Stimulated activated naive B cell treated with anti-CD40 and anti-IgM and Interleukin-4, amounts not matched to agents 10 μg/mL and 1 μg/mL and 100 μg/mL, for 72 hours (primary cell): ENCODE results near the gene COL8A2.

Source experiments
- ATAC-seq, 2 donors: fragments of 150-1000 bp; cut with Tn5 transposase; replicated peaks; 2 replicates each; pipeline ENCODE4 v1.10.0; 2021; ENCODE audit warnings: moderate library complexity in 1 of 2
- DNase-seq: peaks from one replicate; pipeline ENCODE4 v3.0.0; 2021
- H3K27ac Mint-ChIP-seq: one replicate; pipeline ENCODE4 v1.8.0; 2022; ENCODE audit warnings: mild to moderate bottlenecking, mixed read lengths
- H3K27me3 Mint-ChIP-seq, 2 donors: one replicate each; pipeline ENCODE4 v1.8.0; 2022; ENCODE audit warnings: mixed read lengths in 2 of 2
- H3K36me3 Mint-ChIP-seq, 2 donors: one replicate each; pipeline ENCODE4 v1.8.0; 2022; ENCODE audit warnings: mixed read lengths in 2 of 2, mild to moderate bottlenecking in 1 of 2
- H3K4me1 Mint-ChIP-seq, 2 donors: one replicate each; pipeline ENCODE4 v1.8.0; 2022; ENCODE audit warnings: mixed read lengths in 2 of 2, mild to moderate bottlenecking in 1 of 2
- H3K4me3 Mint-ChIP-seq, 2 donors: one replicate each; pipeline ENCODE4 v1.8.0; 2022; ENCODE audit warnings: mild to moderate bottlenecking in 2 of 2, mixed read lengths in 2 of 2, moderate library complexity in 1 of 2
- H3K9me3 Mint-ChIP-seq, 2 donors: one replicate each; pipeline ENCODE4 v1.8.0; 2022; ENCODE audit warnings: mixed read lengths in 2 of 2, mild to moderate bottlenecking in 1 of 2

COL8A2 gene

DNA sequence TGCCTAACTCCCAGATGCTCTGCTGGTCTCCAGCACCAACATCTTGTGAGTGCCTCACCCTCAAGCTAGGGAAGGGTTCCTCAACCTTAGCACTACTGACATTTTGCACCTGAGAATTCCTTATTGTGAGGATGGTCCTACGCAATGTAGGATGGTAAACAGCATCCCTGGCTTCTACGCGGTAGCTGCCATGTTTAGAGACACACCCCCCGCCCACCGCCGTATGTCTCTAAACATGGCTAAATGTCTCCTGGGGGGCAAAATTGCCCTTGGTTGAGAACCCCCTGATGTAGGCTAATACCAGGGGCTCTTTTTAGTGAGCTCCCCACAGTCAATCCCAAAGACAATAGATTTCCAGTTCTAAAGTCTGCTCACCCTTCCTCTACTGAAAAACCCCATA, 28.5 kb upstream of the COL8A2 start:
- no peaks in the 10 kb centered on the region for H3K27me3 Mint-ChIP-seq
- H3K27ac Mint-ChIP-seq, result peak overlapping the region; percentile 71
- DNase-seq (no peak), ATAC-seq (no peak)
- H3K9me3 Mint-ChIP-seq, result no peaks in the 10 kb centered on the region
- peaks cover 8 to 10% of the 10 kb centered on the region in 2 donors for H3K36me3 Mint-ChIP-seq
- H3K4me1 Mint-ChIP-seq, result peaks cover 53 to 77% of the 10 kb centered on the region in 2 donors
- H3K4me3 Mint-ChIP-seq, result no peak overlapping the region

DNA sequence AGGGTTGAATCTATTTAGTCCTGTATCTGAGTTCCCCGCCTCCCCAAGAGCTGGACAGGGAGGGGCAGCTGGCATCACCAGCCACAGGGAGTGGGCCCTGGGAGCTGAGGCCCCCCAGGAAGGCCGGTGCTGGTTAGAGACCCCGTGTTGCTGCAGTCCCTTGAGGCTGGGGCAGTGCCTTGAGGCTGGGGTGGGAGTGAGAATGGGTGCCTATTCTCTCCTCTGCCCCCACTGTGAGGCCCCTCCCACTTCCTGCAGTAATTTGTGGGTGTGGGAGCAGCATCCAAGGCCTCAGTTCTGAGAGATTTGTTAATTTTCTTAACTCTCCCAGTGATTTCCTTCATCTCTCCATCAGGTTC, 26.8 kb upstream of the COL8A2 start:
- Mint-ChIP-seq H3K27ac (peak overlapping the region; percentile 83), H3K36me3 (peaks cover 9% of the 10 kb centered on the region in 2 donors), H3K9me3 (no peaks in the 10 kb centered on the region), H3K4me1 (peaks cover 48 to 75% of the 10 kb centered on the region in 2 donors), H3K4me3 (peak overlapping the region; percentile 19 to 32), H3K27me3 (no peaks in the 10 kb centered on the region)
- ATAC-seq (no peak), DNase-seq (no peak)

DNA sequence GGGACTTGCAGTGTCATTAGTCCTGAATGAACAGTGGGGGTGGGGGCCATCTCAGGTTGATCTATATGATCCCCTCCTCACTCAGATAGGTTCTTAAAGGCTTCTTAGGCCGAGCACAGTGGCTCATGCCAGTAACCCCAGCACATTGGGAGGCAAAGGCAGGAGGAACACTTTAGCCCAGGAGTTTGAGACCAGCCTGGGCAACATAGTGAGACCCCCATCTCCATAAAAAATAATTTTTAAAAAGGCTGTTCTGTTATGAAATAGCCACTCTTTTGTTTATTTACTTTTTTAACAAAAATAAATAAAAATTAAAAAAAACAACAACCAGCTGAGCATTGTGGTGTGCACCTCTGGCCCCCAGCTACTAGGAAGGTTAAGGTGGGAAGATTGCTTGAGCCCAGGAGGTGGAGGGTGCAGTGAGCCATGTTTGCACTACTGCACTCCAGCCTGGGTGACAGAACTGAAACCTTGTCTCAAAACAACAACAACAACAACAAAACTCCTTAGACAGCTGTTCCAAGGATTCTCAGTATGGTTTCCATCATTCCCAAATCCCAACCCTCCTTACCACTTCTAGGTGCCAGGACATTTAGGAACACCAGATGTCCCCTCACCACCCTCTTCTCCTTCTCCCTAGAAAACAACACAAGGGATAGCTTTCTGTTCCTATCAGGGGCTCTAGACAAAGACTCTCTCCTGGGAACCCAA, 26.3 kb upstream of the COL8A2 start:
- H3K27ac Mint-ChIP-seq, result peak overlapping the region; percentile 99
- H3K9me3 Mint-ChIP-seq, result no peaks in the 10 kb centered on the region
- ATAC-seq (no peak), DNase-seq (no peak)
- H3K4me1 Mint-ChIP-seq, result peaks cover 49 to 75% of the 10 kb centered on the region in 2 donors
- H3K4me3 Mint-ChIP-seq, result peak overlapping the region; percentile 99 to 100
- H3K27me3 Mint-ChIP-seq, result no peaks in the 10 kb centered on the region
- peaks cover 9 to 11% of the 10 kb centered on the region in 2 donors for H3K36me3 Mint-ChIP-seq

DNA sequence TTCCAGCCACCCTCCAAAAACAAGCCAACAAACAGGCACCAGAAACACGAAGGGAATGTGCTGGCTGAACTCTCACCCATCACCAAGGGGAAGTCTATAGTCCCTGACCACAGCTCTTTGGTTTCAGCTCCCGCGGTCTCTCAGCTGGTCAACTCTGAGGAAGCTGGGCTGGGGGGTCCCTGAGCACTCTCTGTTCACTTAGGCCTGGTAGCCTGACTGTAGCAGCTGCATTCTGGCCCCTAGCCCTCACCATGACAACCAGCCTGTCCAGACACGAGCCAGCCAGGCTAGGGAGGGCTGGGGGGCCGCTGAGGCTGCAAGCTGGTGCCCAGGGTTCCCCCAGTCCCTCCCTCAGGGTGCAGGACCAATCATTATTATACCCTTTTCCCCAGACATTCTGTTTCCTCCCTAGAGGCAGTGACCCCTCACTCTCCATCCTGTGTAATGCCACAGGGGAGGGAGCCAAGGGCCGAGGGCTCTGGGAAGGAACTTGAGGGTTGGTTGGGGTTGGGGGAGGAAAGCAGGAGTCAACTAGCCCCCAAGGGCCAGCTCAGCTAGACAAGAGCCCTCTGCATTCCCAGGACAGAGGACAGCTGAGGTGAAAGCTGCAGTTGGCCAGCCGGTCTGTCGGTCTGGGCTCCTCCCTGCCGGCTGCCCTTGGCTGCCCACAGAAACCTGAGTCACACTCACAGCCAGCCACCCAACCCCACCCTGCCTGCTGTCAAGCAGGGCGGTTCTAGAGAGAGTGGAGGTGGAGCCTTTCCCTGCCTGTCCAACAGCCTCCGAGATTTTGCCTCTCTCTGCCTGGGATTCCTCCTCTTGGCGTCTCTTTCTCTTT, 25.5 kb upstream of the COL8A2 start:
- ATAC-seq, result peak; percentile 67 to 69
- Mint-ChIP-seq H3K36me3 (peaks cover 9 to 11% of the 10 kb centered on the region in 2 donors), H3K9me3 (no peaks in the 10 kb centered on the region), H3K27ac (peak overlapping the region; percentile 99), H3K27me3 (no peaks in the 10 kb centered on the region), H3K4me1 (peaks cover 49 to 74% of the 10 kb centered on the region in 2 donors), H3K4me3 (peak overlapping the region; percentile 99 to 100)
- peak; percentile 79 for DNase-seq

DNA sequence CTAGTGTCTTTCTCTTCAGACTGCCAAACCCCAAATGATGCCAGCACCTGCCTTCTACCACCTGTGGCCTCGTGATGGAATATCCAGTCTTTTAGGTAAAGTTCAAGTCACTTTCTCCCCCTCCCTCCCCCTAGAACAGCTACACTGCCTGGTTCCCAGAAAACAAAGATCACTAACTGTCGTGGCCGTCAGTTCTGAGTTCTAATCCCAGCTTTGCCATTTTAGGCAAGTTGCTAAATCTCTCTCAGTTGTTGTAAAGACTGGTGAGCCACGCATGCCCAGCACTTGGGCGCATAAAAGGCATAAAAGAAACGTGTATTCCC, 24.9 kb upstream of the COL8A2 start:
- Mint-ChIP-seq H3K4me3 (peak overlapping the region; percentile 99 to 100), H3K36me3 (peaks cover 9 to 11% of the 10 kb centered on the region in 2 donors), H3K27me3 (no peaks in the 10 kb centered on the region), H3K27ac (peak overlapping the region; percentile 99), H3K9me3 (no peaks in the 10 kb centered on the region), H3K4me1 (peaks cover 47 to 69% of the 10 kb centered on the region in 2 donors)
- DNase-seq, result no peak
- ATAC-seq, result no peak

DNA sequence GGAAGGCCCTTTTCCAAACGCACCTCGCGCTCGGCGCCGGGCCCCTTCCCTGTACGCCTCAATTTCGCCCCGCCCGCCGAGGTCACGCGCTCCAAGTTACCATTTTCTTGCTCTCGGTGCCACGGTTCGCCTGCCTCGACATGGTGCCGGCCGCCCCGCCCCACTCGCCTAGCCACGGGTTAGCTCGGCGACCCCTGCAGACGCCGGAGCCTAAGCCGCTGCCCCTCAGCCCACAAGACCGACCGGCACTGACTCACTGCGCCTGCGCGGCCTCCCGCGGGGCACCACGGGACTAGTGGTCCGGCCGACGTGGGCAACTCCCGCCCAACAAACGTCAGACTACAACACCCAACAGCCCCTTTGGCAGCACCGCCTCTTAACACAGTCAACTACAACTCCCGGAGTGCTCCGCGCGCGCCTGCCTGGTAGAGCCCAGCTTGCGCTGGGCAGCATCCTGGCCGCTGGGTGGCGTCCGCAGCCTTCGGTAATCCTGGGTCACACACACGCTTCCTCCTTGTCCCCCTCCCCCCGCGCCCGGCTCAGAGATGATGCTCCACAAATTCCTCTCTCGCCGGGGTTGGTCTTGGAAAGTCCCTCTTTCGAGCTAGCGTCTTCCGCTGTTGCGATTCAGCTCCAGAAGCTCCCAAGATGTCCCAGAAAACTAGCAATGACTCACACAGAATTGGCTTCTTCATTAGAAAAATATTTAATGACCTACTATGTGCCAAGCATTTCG, 24.4 kb upstream of the COL8A2 start, which contains the start of gene TRAPPC3:
Gene TRAPPC3, minus strand, starts transcription at position 250 of the 736 bp plus-strand sequence. Its CDS starts 108 bp downstream, at position 142.
- Mint-ChIP-seq H3K27me3 (no peaks in the 10 kb centered on the region), H3K9me3 (no peaks in the 10 kb centered on the region), H3K27ac (peak within 1 kb of the TSS; percentile 99), H3K4me1 (peaks cover 45 to 63% of the 10 kb centered on the region in 2 donors), H3K4me3 (peak within 1 kb of the TSS; percentile 99 to 100), H3K36me3 (peaks cover 9 to 11% of the 10 kb centered on the region in 2 donors)
- ATAC-seq (peak; percentile 91 to 94), DNase-seq (peak; percentile 99)

DNA sequence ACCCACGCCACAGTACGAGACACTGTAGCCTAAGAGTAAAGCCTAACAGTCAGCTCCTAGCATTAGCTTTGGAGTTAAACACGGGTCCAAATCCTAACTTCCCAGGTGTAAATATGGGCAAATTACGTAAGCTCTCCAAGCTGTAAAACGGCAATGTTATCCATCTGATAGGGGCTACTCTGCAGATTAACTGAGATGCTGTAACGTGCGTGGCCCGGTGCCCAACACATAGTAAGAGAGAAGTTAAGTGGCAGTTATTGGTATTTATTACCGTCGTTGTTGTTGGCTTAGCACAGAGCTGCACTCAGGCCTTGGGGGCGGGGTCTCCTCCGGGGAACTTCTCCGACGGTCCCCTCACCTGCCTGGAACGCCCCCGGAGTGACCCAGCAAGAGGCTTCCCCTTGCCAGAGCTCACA, 23.8 kb upstream of the COL8A2 start:
- Mint-ChIP-seq H3K27me3 (no peaks in the 10 kb centered on the region), H3K4me3 (peak overlapping the region; percentile 99 to 100), H3K4me1 (peaks cover 42 to 63% of the 10 kb centered on the region in 2 donors), H3K27ac (peak overlapping the region; percentile 99), H3K9me3 (no peaks in the 10 kb centered on the region), H3K36me3 (peaks cover 9 to 11% of the 10 kb centered on the region in 2 donors)
- DNase-seq (no peak), ATAC-seq (peak; percentile 20 to 22)

DNA sequence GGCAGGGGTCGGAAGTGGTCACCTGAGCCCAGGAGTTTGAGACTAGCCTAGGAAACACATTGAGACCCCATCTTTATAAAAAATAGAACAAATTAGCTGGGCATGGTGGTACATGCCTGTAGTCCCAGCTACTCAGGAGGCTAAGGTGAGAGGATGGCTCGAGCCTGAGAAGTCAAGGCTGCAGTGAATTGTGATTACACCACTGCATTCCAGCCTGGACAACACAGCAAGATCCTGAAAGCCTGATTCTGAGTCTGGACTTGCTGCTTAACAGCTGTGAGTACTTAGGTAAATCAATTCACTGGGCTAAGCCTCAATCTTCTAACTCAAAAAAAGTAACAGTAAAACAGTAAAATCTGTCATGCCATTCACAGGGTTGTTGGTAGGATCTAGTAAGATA, 19.4 kb upstream of the COL8A2 start:
- Mint-ChIP-seq H3K9me3 (no peaks in the 10 kb centered on the region), H3K36me3 (peaks cover 14 to 37% of the 10 kb centered on the region in 2 donors), H3K4me1 (peaks cover 19 to 56% of the 10 kb centered on the region in 2 donors), H3K27me3 (no peaks in the 10 kb centered on the region), H3K27ac (no peak overlapping the region), H3K4me3 (no peak overlapping the region)
- no peak for ATAC-seq
- DNase-seq, result no peak

DNA sequence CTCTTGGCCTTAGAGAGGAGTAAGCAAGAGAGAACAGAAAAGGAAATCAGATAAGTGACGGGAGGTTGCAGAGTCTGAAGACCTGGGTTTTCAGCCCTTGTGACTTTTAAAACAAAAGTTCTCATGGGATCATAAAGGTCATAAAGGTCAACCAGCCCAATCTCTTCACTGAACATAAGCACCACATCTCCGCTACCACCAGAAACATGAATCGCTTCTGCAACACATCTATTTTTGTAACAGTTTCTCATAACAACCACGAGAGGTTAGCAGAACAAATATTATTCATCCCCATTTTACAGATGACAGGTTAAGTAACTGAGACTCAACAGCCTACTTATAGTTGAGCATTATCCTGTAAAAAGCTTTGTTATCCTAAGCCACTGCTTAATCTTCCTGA, 18.4 kb upstream of the COL8A2 start:
- H3K27ac Mint-ChIP-seq, result no peak overlapping the region
- peaks cover 18 to 42% of the 10 kb centered on the region in 2 donors for H3K36me3 Mint-ChIP-seq
- no peaks in the 10 kb centered on the region for H3K27me3 Mint-ChIP-seq

DNA sequence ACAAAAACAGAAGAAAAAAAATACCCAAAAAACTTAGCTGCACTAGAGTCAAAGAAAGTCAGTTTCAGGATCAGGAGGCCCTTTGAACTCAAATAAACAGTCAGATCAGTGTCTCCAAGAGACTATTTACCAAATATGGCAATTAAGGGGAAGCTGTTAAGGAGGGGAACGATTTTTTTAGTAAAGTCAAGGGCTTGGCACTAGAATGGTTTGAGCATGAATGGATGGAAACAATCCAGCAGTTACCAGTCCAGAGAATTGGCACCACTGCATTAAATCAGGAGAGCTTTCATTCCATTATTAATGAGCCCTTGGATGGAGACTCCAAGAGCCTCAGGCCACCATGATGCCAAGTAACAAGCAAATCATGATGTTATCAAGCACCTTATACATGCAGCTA, 17.1 kb upstream of the COL8A2 start:
- DNase-seq (no peak), ATAC-seq (no peak)
- Mint-ChIP-seq H3K9me3 (no peaks in the 10 kb centered on the region), H3K27me3 (no peaks in the 10 kb centered on the region), H3K4me3 (no peak overlapping the region), H3K4me1 (peaks cover 14 to 42% of the 10 kb centered on the region in 2 donors), H3K36me3 (peaks cover 20 to 46% of the 10 kb centered on the region in 2 donors), H3K27ac (no peak overlapping the region)

More for the DNA sequence above, 18.4 kb upstream of the COL8A2 start:
- Mint-ChIP-seq H3K4me3 (no peak overlapping the region), H3K4me1 (peaks cover 19 to 53% of the 10 kb centered on the region in 2 donors), H3K9me3 (no peaks in the 10 kb centered on the region)
- ATAC-seq, result no peak
- DNase-seq, result no peak

DNA sequence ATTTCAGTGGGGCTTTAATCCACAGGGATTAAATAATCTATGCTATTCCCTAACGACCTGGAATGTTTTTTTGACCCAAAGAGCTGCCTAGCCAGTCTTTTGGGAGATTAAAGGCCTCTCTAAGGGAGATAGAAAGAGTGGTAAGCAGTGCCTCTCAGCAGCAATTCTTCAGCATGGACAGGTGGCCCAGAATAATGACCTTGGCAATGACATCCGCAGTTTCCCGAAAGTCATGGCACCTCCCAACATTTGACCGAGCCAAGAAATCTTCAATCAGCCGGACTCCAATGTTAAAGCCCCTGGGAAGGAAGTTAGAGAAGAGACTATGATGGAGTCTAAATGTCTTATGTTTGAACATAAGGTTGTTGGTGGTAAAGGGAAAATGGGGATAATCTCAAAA, 14.5 kb upstream of the COL8A2 start:
- ATAC-seq (no peak), DNase-seq (no peak)
- Mint-ChIP-seq H3K9me3 (no peaks in the 10 kb centered on the region), H3K27ac (no peak overlapping the region), H3K36me3 (peaks cover 14 to 50% of the 10 kb centered on the region in 2 donors), H3K4me3 (no peak overlapping the region), H3K4me1 (peaks cover 14 to 37% of the 10 kb centered on the region in 2 donors), H3K27me3 (no peaks in the 10 kb centered on the region)

DNA sequence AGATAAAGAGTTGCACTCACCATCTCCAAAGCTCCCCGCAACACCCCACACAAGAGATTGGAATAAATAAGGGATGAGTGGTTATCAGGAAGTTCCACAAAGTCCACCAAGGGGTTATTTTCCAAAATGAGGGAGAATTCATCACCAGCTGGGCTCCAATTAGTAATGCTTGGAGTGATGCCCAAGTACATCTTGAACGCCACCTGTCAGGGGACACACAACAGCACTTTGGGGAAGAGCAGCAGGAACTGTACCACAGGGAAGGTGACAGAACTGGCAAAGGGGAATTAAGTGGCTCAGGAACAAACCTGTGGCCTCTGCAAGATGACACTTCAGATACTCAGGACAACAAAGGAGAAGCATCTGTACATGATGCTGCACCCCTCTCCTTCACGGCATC, 12.8 kb upstream of the COL8A2 start:
- no peaks in the 10 kb centered on the region for H3K27me3 Mint-ChIP-seq
- DNase-seq, result no peak
- no peaks in the 10 kb centered on the region for H3K9me3 Mint-ChIP-seq
- ATAC-seq, result no peak
- H3K4me1 Mint-ChIP-seq, result peaks cover 9 to 28% of the 10 kb centered on the region in 2 donors
- no peak overlapping the region for H3K4me3 Mint-ChIP-seq
- H3K27ac Mint-ChIP-seq, result no peak overlapping the region
- H3K36me3 Mint-ChIP-seq, result peaks cover 14 to 44% of the 10 kb centered on the region in 2 donors

DNA sequence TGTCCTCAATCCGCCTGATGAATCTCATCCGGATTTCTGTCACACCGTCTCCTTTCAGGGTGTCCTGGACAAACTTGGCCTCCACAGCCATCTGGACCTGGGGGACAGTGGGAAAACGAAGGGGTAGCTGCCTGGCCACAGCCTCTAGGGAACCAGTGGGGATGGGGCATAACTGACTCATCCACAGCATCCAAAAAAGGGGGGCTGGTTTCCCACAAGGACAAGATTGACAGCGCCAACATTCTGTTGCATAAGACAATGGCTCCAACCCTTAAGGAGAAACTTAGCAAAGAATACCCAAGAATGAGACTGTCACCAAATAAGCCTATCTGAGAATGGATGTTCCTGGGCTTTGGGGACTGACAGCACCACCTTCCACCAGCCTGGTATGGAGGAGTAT, 12.2 kb upstream of the COL8A2 start:
- no peaks in the 10 kb centered on the region for H3K27me3 Mint-ChIP-seq
- DNase-seq (no peak), ATAC-seq (no peak)
- no peaks in the 10 kb centered on the region for H3K9me3 Mint-ChIP-seq
- H3K27ac Mint-ChIP-seq, result no peak overlapping the region
- peaks cover 14 to 44% of the 10 kb centered on the region in 2 donors for H3K36me3 Mint-ChIP-seq
- peaks cover 9 to 26% of the 10 kb centered on the region in 2 donors for H3K4me1 Mint-ChIP-seq
- H3K4me3 Mint-ChIP-seq, result no peak overlapping the region

DNA sequence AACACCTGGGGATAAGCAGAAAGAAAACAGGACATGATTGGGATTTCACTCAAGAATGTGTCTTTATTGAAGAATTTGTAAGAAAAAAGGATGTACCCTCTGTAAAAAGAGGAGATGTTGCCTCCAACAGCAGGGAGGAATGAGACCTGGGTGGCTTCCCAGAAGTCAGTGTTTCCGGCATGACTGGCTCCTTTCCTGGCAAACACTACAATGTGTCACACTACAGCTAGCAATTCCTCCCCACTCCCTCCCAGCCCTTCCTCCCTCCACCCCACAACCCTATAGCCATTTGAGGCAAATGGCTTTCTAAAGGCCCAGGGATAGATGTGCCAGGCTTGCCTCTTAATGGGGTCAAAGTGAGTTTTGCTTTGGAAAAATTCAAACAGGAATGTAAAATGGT, 11.5 kb upstream of the COL8A2 start:
- H3K36me3 Mint-ChIP-seq, result peaks cover 14 to 38% of the 10 kb centered on the region in 2 donors
- DNase-seq (no peak), ATAC-seq (no peak)
- no peak overlapping the region for H3K4me3 Mint-ChIP-seq
- no peaks in the 10 kb centered on the region for H3K27me3 Mint-ChIP-seq
- H3K4me1 Mint-ChIP-seq, result peaks cover 6 to 19% of the 10 kb centered on the region in 2 donors
- no peaks in the 10 kb centered on the region for H3K9me3 Mint-ChIP-seq
- peak overlapping the region; percentile 25 for H3K27ac Mint-ChIP-seq
